HG03520 (cell line): Measurements from ENCODE around the gene THRAP3.
A peak's percentile ranks its signal among the peaks of the same experiment; 100 is the strongest.
"Not testable (repeated sequence)": the region's sequence is repeated elsewhere in the genome, so short reads cannot be mapped to it uniquely, and the experiment has no call there.

Source experiments
- ATAC-seq: cut with Tn5 transposase; IDR thresholded peaks from one replicate; pipeline ENCODE4 v1.9.1; 2021; ENCODE audit warnings: mild to moderate bottlenecking, moderate library complexity; ENCODE audit not compliant: unreplicated experiment

The THRAP3 gene

GRCh38 chr1:36204347-36204909 lies 19.8 kb upstream of the THRAP3 start:
- no peak for ATAC-seq

GRCh38 chr1:36206323-36206858 lies 17.9 kb upstream of the THRAP3 start:
- no peak for ATAC-seq

GRCh38 chr1:36207339-36207738 lies 16.9 kb upstream of the THRAP3 start:
- ATAC-seq, result no peak

GRCh38 chr1:36208978-36209703 lies 15.1 kb upstream of the THRAP3 start:
- no peak for ATAC-seq

- no peak for ATAC-seq
These were observed 12.9 kb upstream of the THRAP3 start for GRCh38 chr1:36211307-36211706.

- ATAC-seq, result no peak
These were observed 12.4 kb upstream of the THRAP3 start for GRCh38 chr1:36211841-36212240.

GRCh38 chr1:36212782-36213181 lies 11.5 kb upstream of the THRAP3 start:
- no peak for ATAC-seq

- no peak for ATAC-seq
These were observed 6.6 kb upstream of the THRAP3 start for GRCh38 chr1:36217670-36218069.

- ATAC-seq, result not testable (repeated sequence)
These were observed 2.3 kb upstream of the THRAP3 start for GRCh38 chr1:36221901-36222300.

- no peak for ATAC-seq
These were observed 1.5 kb upstream of the THRAP3 start for GRCh38 chr1:36222481-36223380.

- peak; percentile 16 for ATAC-seq
These were observed 755 bp upstream of the THRAP3 start for GRCh38 chr1:36223381-36223995.

GRCh38 chr1:36224537-36225282 lies 467 bp downstream of the THRAP3 start:
- peak; percentile 31 for ATAC-seq

- no peak for ATAC-seq
These were observed 1.1 kb downstream of the THRAP3 start for GRCh38 chr1:36225283-36225899.

GRCh38 chr1:36230279-36230678 lies 6.0 kb downstream of the THRAP3 start:
- ATAC-seq, result not testable (repeated sequence)

GRCh38 chr1:36231191-36231590 lies 6.9 kb downstream of the THRAP3 start:
- ATAC-seq, result no peak

- no peak for ATAC-seq
These were observed 8.2 kb downstream of the THRAP3 start for GRCh38 chr1:36232212-36233095.

- ATAC-seq, result no peak
These were observed 12.1 kb downstream of the THRAP3 start for GRCh38 chr1:36236302-36236701.

- no peak for ATAC-seq
These were observed 14.2 kb downstream of the THRAP3 start for GRCh38 chr1:36238433-36238832.
